Mucosa of descending colon (tissue), 3 donors: ENCODE data around the gene HDAC4. TPM values are rescaled to one million over a fixed set of nuclear protein-coding genes. Genes with fewer than 3 reads are reported as not detected.

Experiments
- ATAC-seq: fragments of 200-7000 bp; cut with Tn5 transposase; one replicate; pipeline ENCODE4 v1.9.1; 2020; ENCODE audit warnings: mild to moderate bottlenecking, moderate library complexity
- DNase-seq, 3 donors: peaks; one replicate each; pipeline ENCODE4 v3.0.0-alpha.2; 2020
- H3K36me3 ChIP-seq: fragments of 200-600 bp; one replicate; pipeline ENCODE4 v1.8.0; 2021; ENCODE audit warnings: low read depth, mild to moderate bottlenecking
- H3K4me1 ChIP-seq: fragments of 200-600 bp; one replicate; pipeline ENCODE4 v1.8.0; 2021; ENCODE audit warnings: low read depth, mild to moderate bottlenecking
- H3K4me3 ChIP-seq: fragments of 200-600 bp; one replicate; pipeline ENCODE4 v1.8.0; 2021; ENCODE audit warnings: mild to moderate bottlenecking
- H3K9me3 ChIP-seq: fragments of 200-600 bp; one replicate; pipeline ENCODE4 v1.8.0; 2021; ENCODE audit warnings: mild to moderate bottlenecking
- CTCF ChIP-seq: fragments of 200-600 bp; IDR thresholded peaks from one replicate; pipeline ENCODE4 v1.8.0; 2022; ENCODE audit warnings: antibody characterized with exemption, mild to moderate bottlenecking
- intact Hi-C, 2 donors: fragments of 100-400 bp; cut with DNase I in 1 of 2; cut with micrococcal nuclease in 1 of 2; formaldehyde crosslinking; loops; one replicate each; pipeline versions ENCODE4 v1.11.0 to v1.11.1; 2022; cut with DNase I, micrococcal nuclease
- total RNA-seq, 3 donors: library from RNA; stranded (reverse); fragmentation: NEBNext Ultra II Directional in 2 of 3; extraction: Animal tissue kit (Norgen Biotek cat#: 25700) in 2 of 3; gene quantifications; one replicate each; pipeline versions ENCODE4 v1.2.1 to v1.2.4, GENCODE V29; 2021 to 2023
- donor health status: DM: no; HTN: no; CAD: no; lungs with moderate emphysema.
- donor health status: DM: no; HTN: no; CAD: no.
- donor health status: DM: no; HTN: yes; CAD: no.

Gene HDAC4
- total RNA-seq, 3 donors from 2014 or later, result 41.4 to 147 (median 44.0) TPM

- H3K4me1 ChIP-seq, result peaks cover 3% of the 10 kb centered on the region
- DNase-seq (no peak), ATAC-seq (peak; percentile 44)
- intact Hi-C loops, result no loop called here
- no peak overlapping the region for H3K4me3 ChIP-seq
- TF ChIP-seq CTCF, result no peak
- no peaks in the 10 kb centered on the region for H3K36me3 ChIP-seq
- no peaks in the 10 kb centered on the region for H3K9me3 ChIP-seq
Measured at GRCh38 chr2:239212929-239213642, 187.7 kb downstream of the HDAC4 start.

- no peak for TF ChIP-seq CTCF
- ATAC-seq (peak; percentile 35), DNase-seq (no peak)
- Histone ChIP-seq H3K4me3 (no peak overlapping the region), H3K4me1 (peaks cover 3% of the 10 kb centered on the region), H3K36me3 (no peaks in the 10 kb centered on the region), H3K9me3 (no peaks in the 10 kb centered on the region)
- intact Hi-C loops, result no loop called here
Measured at GRCh38 chr2:239212121-239212928, 188.5 kb downstream of the HDAC4 start.

- H3K4me3 ChIP-seq, result no peak overlapping the region
- H3K9me3 ChIP-seq, result no peaks in the 10 kb centered on the region
- intact Hi-C loops, result no loop called here
- no peak for DNase-seq
- no peak for TF ChIP-seq CTCF
- H3K36me3 ChIP-seq, result no peaks in the 10 kb centered on the region
- ATAC-seq, result no peak
- peaks cover 3% of the 10 kb centered on the region for H3K4me1 ChIP-seq
Measured at GRCh38 chr2:239211396-239212094, 189.3 kb downstream of the HDAC4 start.

- no peaks in the 10 kb centered on the region for H3K9me3 ChIP-seq
- peaks cover 3% of the 10 kb centered on the region for H3K4me1 ChIP-seq
- DNase-seq (no peak), ATAC-seq (no peak)
- intact Hi-C loops, result no loop called here
- TF ChIP-seq CTCF, result no peak
- H3K4me3 ChIP-seq, result no peak overlapping the region
- H3K36me3 ChIP-seq, result no peaks in the 10 kb centered on the region
Measured at GRCh38 chr2:239209783-239210182, 191.0 kb downstream of the HDAC4 start.

GRCh38 chr2:239208465-239209180, 192.2 kb downstream of the HDAC4 start:
- Histone ChIP-seq H3K9me3 (no peaks in the 10 kb centered on the region), H3K4me1 (peaks cover 2% of the 10 kb centered on the region), H3K4me3 (no peak overlapping the region), H3K36me3 (no peaks in the 10 kb centered on the region)
- DNase-seq (peak in 1 of 3 donors; percentile 59), ATAC-seq (peak; percentile 84)
- TF ChIP-seq CTCF, result no peak
- intact Hi-C loops, result no loop called here
